HPDE6-E6E7 (cell line): ENCODE results near the gene HNRNPA2B1.
"Not testable (repeated sequence)": the region's sequence is repeated elsewhere in the genome, so short reads cannot be mapped to it uniquely, and the experiment has no call there.

ENCODE experiments used
- DNase-seq: peaks from one replicate; pipeline ENCODE4 v3.0.0; 2011; ENCODE audit warnings: missing footprints; ENCODE audit errors: extremely low spot score

HNRNPA2B1 gene

DNA sequence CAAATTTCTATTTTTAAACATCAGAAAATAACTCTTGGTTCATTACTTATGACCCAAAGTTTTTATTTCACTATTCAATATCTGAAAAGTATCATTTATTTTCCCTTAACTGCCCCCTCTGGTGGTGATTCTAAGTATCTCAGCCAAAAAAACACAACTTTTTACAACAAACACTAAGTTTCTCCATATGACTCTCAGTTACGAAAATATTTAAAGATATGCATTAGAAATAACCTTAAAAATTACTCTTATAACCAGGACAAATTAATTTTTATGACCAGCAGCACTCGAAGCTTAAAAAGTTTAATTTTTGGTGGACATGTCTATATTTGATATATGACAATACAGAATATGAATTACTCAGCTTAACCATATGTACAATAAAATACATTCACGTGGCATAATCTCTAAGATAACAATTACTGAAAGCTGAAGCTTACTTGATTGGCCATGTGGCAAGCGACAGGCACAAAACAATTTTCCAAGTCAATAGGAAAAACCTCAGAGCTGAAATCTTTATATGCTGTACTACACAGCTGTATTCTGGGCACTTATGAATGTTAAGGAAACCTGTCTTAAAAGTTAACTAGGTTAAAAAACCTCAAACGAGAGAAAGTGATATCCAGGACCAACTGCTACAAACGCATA is 2.3 kb downstream of the HNRNPA2B1 start:
- no peak for DNase-seq

GRCh38 chr7:26197153-26198115 is 3.1 kb downstream of the HNRNPA2B1 start:
- DNase-seq: no peak

DNA sequence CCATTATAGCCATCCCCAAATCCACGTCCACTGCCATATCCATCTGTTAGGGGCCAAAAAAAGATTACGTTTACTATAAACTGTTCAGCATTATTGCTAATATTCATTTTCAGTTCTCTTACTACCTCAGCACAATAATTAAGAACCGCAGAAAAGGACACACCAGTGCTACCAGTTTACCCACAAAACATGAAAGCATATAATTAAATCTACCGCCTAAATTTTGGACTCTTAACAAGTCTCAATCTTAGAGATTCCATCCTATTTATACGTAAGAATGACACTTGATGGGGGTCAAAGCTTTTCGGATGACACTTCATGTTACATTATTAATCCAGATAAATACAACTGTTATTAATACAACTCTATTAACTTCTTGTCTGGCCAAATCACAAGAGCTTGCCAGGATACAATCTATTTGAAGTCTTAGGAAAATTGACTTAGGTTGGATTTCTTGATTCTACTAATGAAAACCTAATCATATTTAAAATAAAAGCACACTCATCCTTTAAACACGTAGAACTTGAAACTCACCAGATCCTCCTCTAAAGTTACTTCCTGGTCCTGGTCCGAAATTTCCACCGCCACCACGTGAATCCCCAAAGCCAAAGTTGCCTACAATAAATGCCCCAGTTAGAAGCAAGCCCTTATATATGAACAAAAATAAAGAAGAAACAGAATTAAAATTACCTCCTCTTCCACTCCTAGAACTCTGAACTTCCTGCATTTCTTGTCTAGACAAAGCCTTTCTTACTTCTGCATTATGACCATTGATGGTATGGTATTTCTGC is 4.5 kb downstream of the HNRNPA2B1 start:
- no peak for DNase-seq

DNA sequence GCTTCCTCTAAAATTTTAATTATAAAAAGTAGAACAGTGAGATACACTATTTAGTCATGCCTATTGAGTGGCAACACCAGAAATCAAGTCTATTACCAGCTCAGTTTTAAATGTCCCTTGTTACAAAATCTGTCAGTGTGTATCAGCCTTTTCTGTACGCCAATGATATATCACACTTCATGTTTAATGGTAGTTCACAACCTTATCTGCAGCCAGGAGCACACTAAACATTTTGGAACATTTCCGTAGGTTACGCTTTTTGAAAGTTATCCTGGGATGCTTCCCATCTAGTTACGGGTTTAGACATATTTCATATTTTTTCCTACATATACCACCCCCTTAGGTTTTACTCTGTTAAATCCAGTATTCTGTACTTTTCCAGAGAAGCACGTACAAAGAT is 5.4 kb downstream of the HNRNPA2B1 start:
- DNase-seq: no peak

DNA sequence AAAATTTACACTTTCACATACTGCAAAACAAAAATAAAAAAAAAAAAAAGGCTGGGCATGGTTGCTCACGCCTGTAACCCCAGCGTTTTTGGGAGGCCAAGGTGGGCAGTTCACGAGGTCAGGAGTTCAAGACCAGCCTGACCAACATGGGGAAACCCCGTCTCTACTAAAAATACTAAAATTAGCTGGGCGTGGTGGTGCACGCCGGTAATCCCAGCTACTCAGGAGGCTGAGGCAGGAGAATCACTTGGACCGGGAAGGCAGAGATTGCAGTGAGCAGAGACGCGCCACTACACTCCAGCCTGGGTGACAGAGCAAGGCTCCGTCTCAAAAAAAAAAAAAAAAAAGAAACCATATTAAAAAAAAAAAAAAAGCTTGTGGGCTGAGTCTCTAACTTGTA is 5.8 kb downstream of the HNRNPA2B1 start:
- DNase-seq: not testable (repeated sequence)

GRCh38 chr7:26193432-26194207 is 6.9 kb downstream of the HNRNPA2B1 start:
- DNase-seq: no peak

GRCh38 chr7:26192485-26193087 is 8.0 kb downstream of the HNRNPA2B1 start:
- no peak for DNase-seq

DNA sequence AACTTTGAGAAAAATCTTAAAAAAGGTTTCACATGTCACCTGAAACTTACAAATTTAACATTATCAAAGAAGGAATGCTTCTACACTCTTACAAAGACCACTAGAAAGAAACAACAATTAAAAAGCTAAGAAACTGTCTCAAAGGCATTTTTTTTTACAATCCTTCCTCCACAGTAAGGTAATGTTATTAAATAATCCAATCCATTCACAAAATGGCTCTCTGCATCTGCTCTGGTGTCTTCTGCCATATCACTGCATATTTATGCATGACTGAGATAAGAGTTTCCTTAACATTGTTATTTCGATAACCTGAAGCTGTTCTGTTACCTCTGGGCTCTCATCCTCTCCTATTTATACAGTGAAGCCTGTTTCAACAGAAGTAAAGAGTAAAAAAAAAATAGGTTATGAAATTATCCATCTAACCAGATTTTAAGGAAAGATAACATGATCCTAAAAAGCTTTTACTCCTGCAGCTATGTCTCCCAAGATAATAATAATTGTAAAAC is 8.5 kb downstream of the HNRNPA2B1 start:
- no peak for DNase-seq

- DNase-seq: no peak
These were observed 9.1 kb downstream of the HNRNPA2B1 start for GRCh38 chr7:26191233-26191973.

GRCh38 chr7:26190417-26190869 is 10.1 kb downstream of the HNRNPA2B1 start:
- no peak for DNase-seq

GRCh38 chr7:26189697-26190096 is 10.8 kb downstream of the HNRNPA2B1 start:
- no peak for DNase-seq

GRCh38 chr7:26188957-26189541 is 11.5 kb downstream of the HNRNPA2B1 start:
- DNase-seq: no peak

DNA sequence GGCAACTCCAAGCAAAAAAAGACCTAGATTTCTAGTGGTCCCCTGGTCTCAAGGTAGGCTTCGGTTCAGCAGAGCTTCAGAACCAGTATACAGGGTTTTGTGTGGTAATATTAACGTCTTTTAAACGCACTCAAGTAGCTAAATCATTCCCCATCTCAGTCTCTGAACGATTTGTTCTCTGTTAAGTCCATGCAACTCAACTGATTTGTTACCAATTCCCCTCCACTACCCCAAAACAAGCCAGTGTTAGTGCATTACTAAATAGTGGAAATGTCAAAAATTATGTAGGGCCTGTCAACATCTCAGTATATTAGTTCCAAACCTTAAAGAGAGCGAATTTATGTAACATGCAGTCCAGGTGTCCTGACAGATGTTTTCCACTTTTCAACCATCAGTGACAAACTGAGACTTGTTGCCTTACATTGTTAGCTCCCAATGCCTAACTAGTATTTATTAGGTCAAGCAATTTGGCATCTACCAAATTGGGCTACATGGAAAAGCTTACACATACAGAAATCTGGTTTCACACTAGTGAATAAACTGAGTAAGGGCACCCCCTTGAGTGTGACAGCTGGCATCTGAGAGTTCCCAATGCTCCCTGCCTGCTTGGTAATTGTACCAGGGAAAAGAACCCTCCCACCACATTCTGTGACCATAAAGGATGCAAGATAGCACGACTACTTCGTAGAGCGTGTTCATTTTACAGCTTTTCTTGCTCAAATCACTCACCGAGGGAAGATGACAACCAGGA is 12.2 kb downstream of the HNRNPA2B1 start:
- no peak for DNase-seq

- DNase-seq: no peak
These were observed 13.0 kb downstream of the HNRNPA2B1 start for GRCh38 chr7:26187380-26188205.

GRCh38 chr7:26186364-26187311 is 13.9 kb downstream of the HNRNPA2B1 start:
- no peak for DNase-seq

GRCh38 chr7:26185844-26186180 is 14.7 kb downstream of the HNRNPA2B1 start:
- DNase-seq: no peak
